KMS-11 (cell line): ENCODE data around the gene DOK5.

Experiments
- H2AFZ ChIP-seq: fragments of 200-600 bp; sonication (generic); 2 replicates; pipeline ENCODE4 v1.6.1; 2016; ENCODE audit warnings: antibody characterized with exemption, mixed run types, low read depth
- H3K27ac ChIP-seq: fragments of 200-600 bp; sonication (generic); 2 replicates; pipeline ENCODE4 v1.6.1; 2016; ENCODE audit warnings: mild to moderate bottlenecking, mixed run types
- H3K27me3 ChIP-seq: fragments of 200-600 bp; sonication (generic); 2 replicates; pipeline ENCODE4 v1.6.1; 2017; ENCODE audit warnings: mild to moderate bottlenecking, low read depth, mixed run types, moderate library complexity; ENCODE audit not compliant: insufficient read depth
- H3K36me3 ChIP-seq: fragments of 200-600 bp; sonication (generic); 2 replicates; pipeline ENCODE4 v1.6.1; 2017; ENCODE audit warnings: mild to moderate bottlenecking, mixed run types; ENCODE audit not compliant: insufficient read depth
- H3K4me1 ChIP-seq: fragments of 200-600 bp; sonication (generic); 2 replicates; pipeline ENCODE4 v1.6.1; 2016; ENCODE audit warnings: mild to moderate bottlenecking, low read depth, mixed run types; ENCODE audit not compliant: poor library complexity, severe bottlenecking
- H3K4me2 ChIP-seq: fragments of 200-600 bp; sonication (generic); 2 replicates; pipeline ENCODE4 v1.7.0; 2016; ENCODE audit warnings: mild to moderate bottlenecking, mixed run types
- H3K4me3 ChIP-seq: fragments of 200-600 bp; sonication (generic); IDR thresholded peaks from 2 replicates; pipeline ENCODE4 v1.6.1; 2017; ENCODE audit warnings: low read depth, low read length, mixed read lengths; ENCODE audit not compliant: insufficient read depth
- H3K79me2 ChIP-seq: fragments of 200-600 bp; sonication (generic); 2 replicates; pipeline ENCODE4 v1.6.1; 2016; ENCODE audit warnings: low read depth, mixed run types; ENCODE audit not compliant: insufficient read depth
- H3K9ac ChIP-seq: fragments of 200-600 bp; sonication (generic); 2 replicates; pipeline ENCODE4 v1.6.1; 2016; ENCODE audit warnings: mild to moderate bottlenecking, mixed run types
- H4K20me1 ChIP-seq: fragments of 200-600 bp; sonication (generic); 2 replicates; pipeline ENCODE4 v1.6.1; 2016; ENCODE audit warnings: mild to moderate bottlenecking, mixed run types; ENCODE audit not compliant: insufficient read depth
- TF ChIP-seq, protein P1 (sequence below): fragments of 200-600 bp; sonication (generic); conservative IDR thresholded peaks from 2 replicates; pipeline ENCODE4 v1.6.1; 2017; ENCODE audit warnings: low read depth, mild to moderate bottlenecking, antibody characterized with exemption, low read length, moderate library complexity, mixed read lengths

Gene DOK5

DNA sequence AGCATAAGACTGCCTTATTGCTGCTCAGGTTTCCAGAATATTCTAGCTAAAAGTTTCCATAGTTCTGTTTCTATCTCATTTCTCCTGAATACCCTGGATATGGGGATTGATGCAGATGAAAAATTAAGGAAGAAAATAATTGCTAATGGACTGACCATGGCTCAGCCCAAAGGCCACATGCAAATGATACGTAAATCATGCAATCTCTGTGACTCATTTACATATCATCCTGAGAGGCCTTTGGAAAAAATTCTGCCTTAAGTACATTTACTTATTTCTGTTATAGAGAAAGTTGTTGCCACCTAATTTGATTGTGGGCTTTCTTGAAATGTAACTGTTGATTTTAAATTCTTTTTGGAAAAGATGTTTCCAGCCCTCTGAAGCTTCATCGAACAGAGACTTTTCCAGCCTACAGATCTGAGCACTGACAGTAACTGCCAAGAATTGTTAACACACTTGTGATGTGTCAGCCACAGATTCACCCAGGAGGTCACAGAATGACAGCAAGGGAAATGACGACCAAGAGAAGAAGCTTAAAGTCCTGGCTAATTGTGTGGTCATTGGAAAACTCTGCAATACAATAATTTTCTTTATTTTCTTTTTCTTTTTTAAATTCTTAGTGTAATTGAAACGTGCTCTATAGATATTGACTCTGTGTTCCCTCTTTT lies 174.8 kb downstream of the DOK5 start:
- no peak overlapping the region for H3K27ac ChIP-seq
- TF ChIP-seq, protein P1, sequence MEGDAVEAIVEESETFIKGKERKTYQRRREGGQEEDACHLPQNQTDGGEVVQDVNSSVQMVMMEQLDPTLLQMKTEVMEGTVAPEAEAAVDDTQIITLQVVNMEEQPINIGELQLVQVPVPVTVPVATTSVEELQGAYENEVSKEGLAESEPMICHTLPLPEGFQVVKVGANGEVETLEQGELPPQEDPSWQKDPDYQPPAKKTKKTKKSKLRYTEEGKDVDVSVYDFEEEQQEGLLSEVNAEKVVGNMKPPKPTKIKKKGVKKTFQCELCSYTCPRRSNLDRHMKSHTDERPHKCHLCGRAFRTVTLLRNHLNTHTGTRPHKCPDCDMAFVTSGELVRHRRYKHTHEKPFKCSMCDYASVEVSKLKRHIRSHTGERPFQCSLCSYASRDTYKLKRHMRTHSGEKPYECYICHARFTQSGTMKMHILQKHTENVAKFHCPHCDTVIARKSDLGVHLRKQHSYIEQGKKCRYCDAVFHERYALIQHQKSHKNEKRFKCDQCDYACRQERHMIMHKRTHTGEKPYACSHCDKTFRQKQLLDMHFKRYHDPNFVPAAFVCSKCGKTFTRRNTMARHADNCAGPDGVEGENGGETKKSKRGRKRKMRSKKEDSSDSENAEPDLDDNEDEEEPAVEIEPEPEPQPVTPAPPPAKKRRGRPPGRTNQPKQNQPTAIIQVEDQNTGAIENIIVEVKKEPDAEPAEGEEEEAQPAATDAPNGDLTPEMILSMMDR = no peak
- H3K36me3 ChIP-seq = no peaks in the 10 kb centered on the region

DNA sequence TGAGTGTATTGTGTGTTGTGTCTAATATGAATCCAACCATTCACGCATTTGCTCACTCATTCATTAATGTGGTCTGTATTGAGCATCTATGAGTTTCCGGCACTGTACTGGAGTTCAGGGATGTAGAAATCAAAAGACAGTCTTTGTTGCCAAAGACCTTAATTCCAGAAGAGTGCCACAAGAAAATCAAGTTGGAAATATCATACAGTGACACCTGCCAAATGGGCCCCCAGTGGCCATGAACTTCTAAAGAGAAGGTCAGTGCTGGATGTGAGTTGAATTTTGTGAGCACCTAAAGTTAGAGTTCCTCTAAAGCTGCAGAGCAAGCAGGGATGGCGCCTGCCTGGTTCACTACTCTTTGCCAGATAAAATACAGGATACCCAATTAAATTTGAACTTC lies 175.9 kb downstream of the DOK5 start:
- Histone ChIP-seq H3K9ac (no peak overlapping the region), H3K4me3 (no peak overlapping the region), H3K36me3 (no peaks in the 10 kb centered on the region), H3K4me2 (no peak overlapping the region), H3K79me2 (no peaks in the 10 kb centered on the region), H4K20me1 (no peaks in the 10 kb centered on the region), H2AFZ (no peak overlapping the region), H3K27ac (no peak overlapping the region), H3K27me3 (no peaks in the 10 kb centered on the region), H3K4me1 (peaks cover 8% of the 10 kb centered on the region)
- TF ChIP-seq, protein P1 = no peak

More for the DNA sequence above, 174.8 kb downstream of the DOK5 start:
- Histone ChIP-seq H3K79me2 (no peaks in the 10 kb centered on the region), H3K4me1 (peaks cover 8% of the 10 kb centered on the region), H3K4me3 (no peak overlapping the region), H3K9ac (no peak overlapping the region), H4K20me1 (no peaks in the 10 kb centered on the region), H3K4me2 (no peak overlapping the region), H2AFZ (peak overlapping the region; percentile 25; the same call in 1 of the 2 replicates), H3K27me3 (no peaks in the 10 kb centered on the region)

DNA sequence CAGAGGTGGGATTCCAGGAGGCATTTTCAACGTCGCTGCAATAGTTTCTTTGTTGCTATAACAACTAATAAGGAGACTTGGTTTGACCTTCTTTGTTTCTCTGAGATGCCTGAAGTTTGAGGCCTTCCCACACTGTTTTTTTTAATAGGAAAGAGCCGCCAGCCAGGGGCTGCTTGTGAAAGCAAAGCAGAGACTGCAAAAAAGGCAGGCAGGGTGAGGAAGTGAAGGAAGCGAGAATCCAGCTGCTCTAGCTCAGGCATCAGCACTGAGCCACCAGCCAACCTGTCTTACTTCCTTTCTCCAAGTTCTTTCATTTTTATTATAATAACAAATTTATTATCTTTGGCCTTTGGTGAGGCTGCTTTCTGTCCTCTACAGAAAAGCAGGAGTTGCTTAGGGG lies 179.1 kb downstream of the DOK5 start:
- Histone ChIP-seq H3K27ac (no peak overlapping the region), H3K79me2 (no peaks in the 10 kb centered on the region), H3K9ac (no peak overlapping the region), H2AFZ (no peak overlapping the region), H3K4me3 (no peak overlapping the region), H4K20me1 (no peaks in the 10 kb centered on the region), H3K27me3 (no peaks in the 10 kb centered on the region), H3K4me1 (peaks cover 4% of the 10 kb centered on the region), H3K4me2 (no peak overlapping the region), H3K36me3 (no peaks in the 10 kb centered on the region)
- TF ChIP-seq, protein P1 = no peak

DNA sequence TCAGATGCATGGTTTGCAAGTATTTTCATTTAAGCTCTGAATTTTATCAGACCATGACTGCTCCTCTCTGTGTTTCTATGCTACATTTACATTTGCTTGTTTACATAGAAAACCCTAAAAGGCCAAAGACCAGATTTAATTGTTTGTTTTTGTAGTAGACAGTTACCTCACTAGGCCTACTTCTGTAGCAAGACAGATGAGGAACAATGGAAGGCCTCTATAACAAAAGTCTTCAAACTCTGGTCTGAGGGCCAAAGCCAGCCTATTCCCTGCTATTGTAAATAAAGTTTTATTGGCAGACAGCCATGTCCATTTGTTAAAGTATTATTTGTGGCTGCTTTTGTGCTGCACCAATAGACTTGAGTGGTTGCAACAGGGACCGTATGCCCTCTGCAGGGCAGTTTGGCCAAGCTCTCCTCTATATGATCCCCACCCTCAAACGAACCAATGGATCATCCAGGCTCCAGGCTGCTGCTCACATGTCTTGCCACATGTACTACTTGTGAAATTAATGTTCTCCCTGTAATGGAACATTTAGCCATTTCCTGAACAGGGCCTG lies 182.0 kb downstream of the DOK5 start:
- Histone ChIP-seq H3K79me2 (no peaks in the 10 kb centered on the region), H2AFZ (no peak overlapping the region), H3K36me3 (no peaks in the 10 kb centered on the region), H3K27ac (no peak overlapping the region), H3K4me3 (no peak overlapping the region), H4K20me1 (no peaks in the 10 kb centered on the region), H3K4me2 (no peak overlapping the region), H3K4me1 (no peaks in the 10 kb centered on the region), H3K9ac (no peak overlapping the region), H3K27me3 (no peaks in the 10 kb centered on the region)
- TF ChIP-seq, protein P1 = no peak
